Uterus (tissue), 4 donors: ENCODE measurements around the gene MSRB1. TPM values are rescaled to one million over a fixed set of nuclear protein-coding genes. Genes with fewer than 3 reads are reported as not detected.

Source experiments
- DNase-seq, 2 donors: peaks; one replicate each; pipeline ENCODE4 v3.0.0-alpha.2; 2019 to 2020
- H3K27ac ChIP-seq, 2 donors: fragments of 200-600 bp; sonication (generic); 1 replicate in 1 of 2; 2 replicates in 1 of 2; pipeline ENCODE4 v1.5.1; 2016 to 2018
- H3K27me3 ChIP-seq, 2 donors: fragments of 200-600 bp; sonication (generic); one replicate each; pipeline ENCODE4 v1.5.1; 2018 to 2019; ENCODE audit warnings: control low read depth in 1 of 2
- H3K36me3 ChIP-seq, 2 donors: fragments of 200-600 bp; sonication (generic); one replicate each; pipeline ENCODE4 v1.5.1; 2019; ENCODE audit warnings: control low read depth in 1 of 2
- H3K4me1 ChIP-seq, 2 donors: fragments of 200-600 bp; sonication (generic); one replicate each; pipeline ENCODE4 v1.5.1; 2018 to 2019; ENCODE audit warnings: control low read depth in 1 of 2
- H3K4me3 ChIP-seq, 2 donors: fragments of 200-600 bp; sonication (generic); 1 replicate in 1 of 2; 2 replicates in 1 of 2; pipeline ENCODE4 v1.5.1; 2018 to 2019; ENCODE audit warnings: mild to moderate bottlenecking in 1 of 2
- H3K9me3 ChIP-seq, 2 donors: fragments of 200-600 bp; sonication (generic); one replicate each; pipeline ENCODE4 v1.5.1; 2019; ENCODE audit warnings: control low read depth in 1 of 2
- POLR2A ChIP-seq, 2 donors: fragments of 450-650 bp; IDR thresholded peaks; one replicate each; pipeline ENCODE4 v1.6.1; 2016; ENCODE audit warnings: antibody characterized with exemption in 2 of 2, mild to moderate bottlenecking in 1 of 2, moderate library complexity in 1 of 2
- intact Hi-C: fragments of 100-400 bp; cut with DNase I; formaldehyde crosslinking; loops from one replicate; pipeline ENCODE4 v1.15.1; 2023; ENCODE audit warnings: low total_unique reads
- total RNA-seq, 4 donors: library from RNA; depleted of rRNA in 3 of 4; stranded (reverse); fragments of >200 nt in 3 of 4; gene quantifications; one replicate each; pipeline versions ENCODE4 v1.1.0 to v1.2.4, GENCODE V29; 2014 to 2023
- TF ChIP-seq, protein P1 (sequence below), 4 experiments: fragments of 200-600 bp in 2 of 4; fragments of 450-650 bp in 2 of 4; sonication (generic) in 2 of 4; IDR thresholded peaks; one replicate each; pipeline ENCODE4 v1.5.1; 2016 to 2019; ENCODE audit warnings: antibody characterized with exemption in 4 of 4, mild to moderate bottlenecking in 2 of 4, moderate library complexity in 1 of 4
- donor health status: DM: yes; HTN: yes; CAD: no.

The MSRB1 gene
- total RNA-seq, 4 donors from 2014 or later = 5.6 to 21.2 (median 11.9) TPM

DNA sequence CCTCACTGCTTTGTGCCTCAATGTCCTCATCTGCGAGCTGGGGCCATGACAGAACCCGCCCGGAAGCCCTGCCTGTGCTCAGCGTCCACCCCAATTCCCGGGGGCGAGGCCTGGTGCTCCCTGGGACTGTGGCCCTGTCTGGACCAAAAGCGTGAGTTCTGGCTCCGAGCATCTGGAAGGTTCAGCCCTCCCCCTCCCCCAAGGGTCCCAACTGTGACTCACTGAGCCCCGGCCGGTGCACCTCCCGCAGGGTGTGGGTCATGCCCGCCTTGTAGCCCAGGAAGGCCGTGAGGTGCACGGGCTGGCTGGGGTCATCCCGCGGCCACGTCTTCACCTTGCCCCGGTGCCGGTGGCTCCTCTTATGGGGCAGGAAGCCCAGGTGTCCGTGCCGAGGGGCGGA lies 10.7 kb upstream of the MSRB1 start:
- intact Hi-C loops = no loop called here
- H3K36me3 ChIP-seq = no peaks in the 10 kb centered on the region
- no peak for DNase-seq
- no peak for TF ChIP-seq POLR2A (IDR thresholded peaks at IDR 0.05)
- TF ChIP-seq, protein P1, sequence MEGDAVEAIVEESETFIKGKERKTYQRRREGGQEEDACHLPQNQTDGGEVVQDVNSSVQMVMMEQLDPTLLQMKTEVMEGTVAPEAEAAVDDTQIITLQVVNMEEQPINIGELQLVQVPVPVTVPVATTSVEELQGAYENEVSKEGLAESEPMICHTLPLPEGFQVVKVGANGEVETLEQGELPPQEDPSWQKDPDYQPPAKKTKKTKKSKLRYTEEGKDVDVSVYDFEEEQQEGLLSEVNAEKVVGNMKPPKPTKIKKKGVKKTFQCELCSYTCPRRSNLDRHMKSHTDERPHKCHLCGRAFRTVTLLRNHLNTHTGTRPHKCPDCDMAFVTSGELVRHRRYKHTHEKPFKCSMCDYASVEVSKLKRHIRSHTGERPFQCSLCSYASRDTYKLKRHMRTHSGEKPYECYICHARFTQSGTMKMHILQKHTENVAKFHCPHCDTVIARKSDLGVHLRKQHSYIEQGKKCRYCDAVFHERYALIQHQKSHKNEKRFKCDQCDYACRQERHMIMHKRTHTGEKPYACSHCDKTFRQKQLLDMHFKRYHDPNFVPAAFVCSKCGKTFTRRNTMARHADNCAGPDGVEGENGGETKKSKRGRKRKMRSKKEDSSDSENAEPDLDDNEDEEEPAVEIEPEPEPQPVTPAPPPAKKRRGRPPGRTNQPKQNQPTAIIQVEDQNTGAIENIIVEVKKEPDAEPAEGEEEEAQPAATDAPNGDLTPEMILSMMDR (IDR thresholded peaks at IDR 0.05) = no peak
- H3K27me3 ChIP-seq = no peaks in the 10 kb centered on the region
- H3K4me1 ChIP-seq = no peaks in the 10 kb centered on the region
- no peaks in the 10 kb centered on the region for H3K9me3 ChIP-seq
- no peak overlapping the region for H3K4me3 ChIP-seq
- H3K27ac ChIP-seq = no peak overlapping the region

DNA sequence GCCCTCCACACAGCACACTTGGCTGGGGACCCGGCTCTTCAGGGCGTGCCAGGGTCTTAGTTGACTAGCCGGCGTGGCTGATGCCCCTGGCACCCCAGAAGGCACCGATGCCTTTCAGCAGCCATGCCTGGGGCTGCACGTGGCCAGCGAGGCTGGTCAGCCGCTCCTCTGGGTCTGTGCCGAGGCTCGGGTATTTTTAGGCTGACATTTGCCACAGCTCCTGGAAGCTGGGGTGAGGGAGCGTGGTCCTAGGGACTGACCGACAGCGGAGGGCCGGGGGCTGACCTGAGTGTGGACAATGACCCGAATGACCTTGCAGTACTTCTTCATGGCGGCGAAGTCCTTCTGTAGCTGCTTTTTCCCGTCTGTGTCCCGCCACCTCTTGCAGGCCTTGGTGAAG lies 7.6 kb upstream of the MSRB1 start:
- Histone ChIP-seq H3K9me3 (no peaks in the 10 kb centered on the region), H3K36me3 (no peaks in the 10 kb centered on the region), H3K27me3 (no peaks in the 10 kb centered on the region), H3K27ac (no peak overlapping the region), H3K4me1 (no peaks in the 10 kb centered on the region), H3K4me3 (no peak overlapping the region)
- TF ChIP-seq, protein P1 (IDR thresholded peaks at IDR 0.05) = no peak
- no peak for TF ChIP-seq POLR2A (IDR thresholded peaks at IDR 0.05)
- intact Hi-C loops = no loop called here
- DNase-seq = no peak

DNA sequence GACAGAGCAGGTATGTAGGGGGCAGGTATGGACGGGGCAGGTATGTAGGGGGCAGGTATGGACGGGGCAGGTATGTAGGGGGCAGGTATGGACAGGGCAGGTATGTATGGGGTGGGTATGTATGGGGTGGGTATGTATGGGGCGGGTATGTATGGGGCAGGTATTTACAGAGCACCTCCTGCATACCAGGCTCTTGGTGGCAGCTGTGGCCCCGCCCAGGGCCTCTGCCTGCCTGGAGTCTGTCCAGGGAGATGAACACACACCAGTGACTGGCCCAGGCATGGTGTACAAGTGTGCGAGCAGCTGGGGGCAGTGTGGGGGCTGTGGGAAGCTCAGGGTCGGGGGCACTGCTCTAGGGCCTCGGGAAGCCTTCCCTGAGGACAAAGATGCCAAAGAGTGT lies 7.0 kb upstream of the MSRB1 start:
- Histone ChIP-seq H3K27me3 (no peaks in the 10 kb centered on the region), H3K27ac (no peak overlapping the region), H3K4me3 (no peak overlapping the region), H3K4me1 (no peaks in the 10 kb centered on the region), H3K9me3 (no peaks in the 10 kb centered on the region), H3K36me3 (no peaks in the 10 kb centered on the region)
- TF ChIP-seq, protein P1 (IDR thresholded peaks at IDR 0.05) = no peak
- no peak for TF ChIP-seq POLR2A (IDR thresholded peaks at IDR 0.05)
- intact Hi-C loops = no loop called here
- DNase-seq = no peak

DNA sequence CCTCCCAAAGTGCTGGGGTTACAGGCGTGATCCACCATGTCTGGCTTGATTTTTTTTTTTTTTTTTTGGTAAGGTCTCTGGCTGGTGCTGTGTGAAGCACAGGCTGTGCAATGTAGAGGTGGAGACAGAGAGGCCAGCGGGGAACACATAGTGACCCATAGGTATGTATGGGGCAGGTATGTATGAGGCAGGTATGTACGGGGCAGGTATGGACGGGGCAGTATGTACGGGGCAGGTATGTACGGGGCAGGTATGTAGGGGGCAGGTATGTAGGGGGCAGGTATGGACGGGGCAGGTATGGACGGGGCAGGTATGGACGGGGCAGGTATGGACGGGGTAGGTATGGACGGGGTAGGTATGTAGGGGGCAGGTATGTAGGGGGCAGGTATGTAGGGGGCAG lies 6.5 kb upstream of the MSRB1 start:
- no peaks in the 10 kb centered on the region for H3K9me3 ChIP-seq
- no peak overlapping the region for H3K4me3 ChIP-seq
- intact Hi-C loops = no loop called here
- H3K27me3 ChIP-seq = no peaks in the 10 kb centered on the region
- H3K27ac ChIP-seq = no peak overlapping the region
- H3K4me1 ChIP-seq = no peaks in the 10 kb centered on the region
- no peaks in the 10 kb centered on the region for H3K36me3 ChIP-seq
- no peak for TF ChIP-seq POLR2A (IDR thresholded peaks at IDR 0.05)
- TF ChIP-seq, protein P1 (IDR thresholded peaks at IDR 0.05) = no peak
- DNase-seq = no peak

DNA sequence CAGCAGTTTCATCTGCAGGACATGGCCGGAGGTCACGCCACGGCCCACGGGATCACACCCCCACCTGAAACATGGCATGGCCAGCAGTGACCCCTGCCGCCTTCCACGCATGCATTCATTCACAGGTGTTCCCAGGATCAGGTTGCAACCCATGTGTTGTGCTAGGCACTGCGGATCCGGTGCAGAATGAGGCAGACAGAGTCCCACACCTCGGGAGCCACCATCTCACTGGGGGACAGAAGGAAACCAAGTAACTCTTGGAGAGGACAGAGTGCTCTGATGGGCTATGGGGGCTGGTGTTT lies 4.3 kb upstream of the MSRB1 start:
- no peaks in the 10 kb centered on the region for H3K9me3 ChIP-seq
- H3K4me3 ChIP-seq = no peak overlapping the region
- no peaks in the 10 kb centered on the region for H3K36me3 ChIP-seq
- no peaks in the 10 kb centered on the region for H3K4me1 ChIP-seq
- no peak overlapping the region for H3K27ac ChIP-seq
- intact Hi-C loops = no loop called here
- no peaks in the 10 kb centered on the region for H3K27me3 ChIP-seq
- TF ChIP-seq, protein P1 (IDR thresholded peaks at IDR 0.05) = no peak
- no peak for TF ChIP-seq POLR2A (IDR thresholded peaks at IDR 0.05)
- DNase-seq = no peak
